Heart left ventricle (tissue), 16 donors: ENCODE data around the gene MORN5. TPM values are rescaled to one million over a fixed set of nuclear protein-coding genes. Genes with fewer than 3 reads are reported as not detected.

ENCODE experiments used
- ATAC-seq, 4 donors: fragments of 200-7000 bp; cut with Tn5 transposase; one replicate each; pipeline ENCODE4 v1.9.1; 2020 to 2022; ENCODE audit warnings: moderate library complexity in 4 of 4, mild to moderate bottlenecking in 3 of 4, moderate number of reproducible peaks in 1 of 4
- DNase-seq, 5 donors: peaks; one replicate each; pipeline ENCODE4 v3.0.0-alpha.2; 2020
- H3K27ac ChIP-seq, 12 donors: fragments of 200-600 bp; sonication (generic) in 4 of 12; one replicate each; pipeline versions ENCODE4 v1.5.0 to v1.8.0; 2016 to 2022; ENCODE audit warnings: mild to moderate bottlenecking in 2 of 12
- H3K27me3 ChIP-seq, 9 donors: fragments of 200-600 bp; sonication (generic) in 2 of 9; one replicate each; pipeline versions ENCODE4 v1.5.1 to v1.8.0; 2016 to 2022; ENCODE audit warnings: mild to moderate bottlenecking in 3 of 9
- H3K36me3 ChIP-seq, 9 donors: fragments of 200-600 bp; sonication (generic) in 2 of 9; one replicate each; pipeline versions ENCODE4 v1.5.0 to v1.8.0; 2018 to 2022; ENCODE audit warnings: mild to moderate bottlenecking in 2 of 9
- H3K4me1 ChIP-seq, 12 donors: fragments of 200-600 bp; sonication (generic) in 4 of 12; one replicate each; pipeline versions ENCODE4 v1.5.0 to v1.8.0; 2016 to 2022; ENCODE audit warnings: mild to moderate bottlenecking in 3 of 12
- H3K4me3 ChIP-seq, 12 donors: fragments of 200-600 bp; sonication (generic) in 4 of 12; one replicate each; pipeline versions ENCODE4 v1.5.0 to v1.8.0; 2017 to 2022; ENCODE audit warnings: mild to moderate bottlenecking in 9 of 12, moderate library complexity in 4 of 12
- H3K9me3 ChIP-seq, 12 donors: fragments of 200-600 bp; sonication (generic) in 4 of 12; one replicate each; pipeline versions ENCODE4 v1.5.0 to v1.8.0; 2016 to 2022; ENCODE audit warnings: mild to moderate bottlenecking in 1 of 12
- CTCF ChIP-seq, 12 donors: fragments of 200-600 bp; sonication (generic) in 4 of 12; IDR thresholded peaks; one replicate each; pipeline versions ENCODE4 v1.5.0 to v1.8.0; 2018 to 2022; ENCODE audit warnings: antibody characterized with exemption in 12 of 12, mild to moderate bottlenecking in 5 of 12
- POLR2A ChIP-seq, 2 donors: fragments of 450-650 bp; IDR thresholded peaks; one replicate each; pipeline ENCODE4 v1.6.1; 2017; ENCODE audit warnings: antibody characterized with exemption in 2 of 2, mild to moderate bottlenecking in 2 of 2, moderate library complexity in 2 of 2
- WGBS, 4 donors: extraction: QIAGEN DNeasy Blood & Tissue Kit in 2 of 4; methylation state at CpG; one replicate each; pipeline versions ENCODE4 v1.1.5 to v1.1.7; 2013 to 2018; 5-methylcytosine and 5-hydroxymethylcytosine counted together
- intact Hi-C, 10 donors: fragments of 100-400 bp; cut with DNase I; formaldehyde crosslinking; loops; one replicate each; pipeline versions ENCODE4 v1.11.1 to v1.14.2; 2022
- polyA plus RNA-seq, 2 donors: library from polyadenylated mRNA; stranded (reverse); fragments of 200-250 nt; gene quantifications; one replicate each; pipeline ENCODE4 v1.2.3, GENCODE V29; 2013
- total RNA-seq, 9 donors: library from RNA; depleted of rRNA in 2 of 9; stranded (reverse); fragments of >200 nt in 2 of 9; fragmentation: NEBNext Ultra II Directional in 3 of 9; extraction: Animal tissue kit (Norgen Biotek cat#: 25700) in 3 of 9; gene quantifications; one replicate each; pipeline versions ENCODE4 v1.1.0 to v1.2.4, GENCODE V29; 2016 to 2023
- donor health status: ischemic (EF 13 %, LVEDD 7.1; RV severe dilation, severe dysfunction).
- donor health status: healthy with polysubstance abuse.
- donor health status: DM: no; HTN: yes; CAD: no.
- donor health status: DM: no; HTN: no; CAD: no.
- donor health status: ischemic (EF 25% LVEDD 6.9; RV normal size, moderate dysfunction).
- donor health status: ischemic (EF 25% LVEDD 5.7; RV mildly dilated, moderate dysfunction).
- donor health status: healthy.
- donor health status: DM: yes; HTN: yes; CAD: no.
- donor health status: ischemic (EF 35%, LVEDD 5.7; RV mildly dilated, moderate dysfunction).
- donor health status: nonischemic (EF 11% LVEDD 7.7; RV severe dilation, severe dysfunction).
- donor health status: DM: yes; HTN: yes; CAD: no.
- donor health status: PGD.
- donor health status: ischemic (EF 29% LVEDD 5.4; RV normal size, mild dysfunction).
- donor health status: nonischemic (EF 23%, LVEDD 6.1; RV moderate dilation, normal function).

Gene MORN5
- total and polyA plus RNA-seq, 11 donors: not detected

GRCh38 chr9:122112238-122112637, 47.5 kb upstream of the MORN5 start:
- H3K27me3 ChIP-seq: no peaks in the 10 kb centered on the region
- DNase-seq: no peak
- H3K27ac ChIP-seq: no peak overlapping the region
- WGBS, 4 donors: 89 to 92% (median 90%) methylated on average over 6 of the region's 6 CpGs
- TF ChIP-seq CTCF (IDR thresholded peaks at IDR 0.05) (no peak), POLR2A (IDR thresholded peaks at IDR 0.05) (no peak)
- intact Hi-C loops: loop anchor here in 1 of 10 donors (5.0 kb wide), 1 partner anchor 245 kb away; no protein-coding TSS in a partner anchor
- H3K4me1 ChIP-seq: peaks cover 0 to 6% (median 0%) of the 10 kb centered on the region in 12 donors
- no peaks in the 10 kb centered on the region for H3K36me3 ChIP-seq
- H3K4me3 ChIP-seq: no peak overlapping the region
- no peaks in the 10 kb centered on the region for H3K9me3 ChIP-seq
- ATAC-seq: no peak

GRCh38 chr9:122113574-122113973, 46.1 kb upstream of the MORN5 start:
- DNase-seq (no peak), ATAC-seq (no peak)
- H3K36me3 ChIP-seq: no peaks in the 10 kb centered on the region
- no peak overlapping the region for H3K27ac ChIP-seq
- H3K9me3 ChIP-seq: no peaks in the 10 kb centered on the region
- H3K4me3 ChIP-seq: no peak overlapping the region
- WGBS, 4 donors: 45 to 65% (median 53%) methylated on average over 5 of the region's 5 CpGs
- no peaks in the 10 kb centered on the region for H3K27me3 ChIP-seq
- no peaks in the 10 kb centered on the region for H3K4me1 ChIP-seq
- TF ChIP-seq POLR2A (IDR thresholded peaks at IDR 0.05): no peak
- TF ChIP-seq CTCF (IDR thresholded peaks at IDR 0.05): no peak
- intact Hi-C loops: loop anchor here in 1 of 10 donors (5.0 kb wide), 1 partner anchor 244 kb away; no protein-coding TSS in a partner anchor

GRCh38 chr9:122115176-122116035, 44.3 kb upstream of the MORN5 start:
- no peak for DNase-seq
- intact Hi-C loops: no loop called here
- Histone ChIP-seq H3K27ac (no peak overlapping the region), H3K27me3 (no peaks in the 10 kb centered on the region), H3K36me3 (no peaks in the 10 kb centered on the region), H3K4me1 (no peaks in the 10 kb centered on the region), H3K9me3 (no peaks in the 10 kb centered on the region), H3K4me3 (no peak overlapping the region)
- no peak for TF ChIP-seq CTCF (IDR thresholded peaks at IDR 0.05)
- no peak for TF ChIP-seq POLR2A (IDR thresholded peaks at IDR 0.05)
- 64 to 76% (median 72%) methylated on average over 12 of the region's 12 CpGs for WGBS, 4 donors
- no peak for ATAC-seq

GRCh38 chr9:122116040-122116439, 43.7 kb upstream of the MORN5 start:
- Histone ChIP-seq H3K27me3 (no peaks in the 10 kb centered on the region), H3K4me1 (no peaks in the 10 kb centered on the region), H3K4me3 (no peak overlapping the region), H3K9me3 (no peaks in the 10 kb centered on the region), H3K36me3 (no peaks in the 10 kb centered on the region), H3K27ac (no peak overlapping the region)
- ATAC-seq (no peak), DNase-seq (no peak)
- intact Hi-C loops: no loop called here
- TF ChIP-seq POLR2A (IDR thresholded peaks at IDR 0.05) (no peak), CTCF (IDR thresholded peaks at IDR 0.05) (no peak)
- WGBS, 4 donors: 79 to 83% (median 83%) methylated on average over 3 to 4 of the region's 4 CpGs
